Measurements from ENCODE around the gene GJC1.
"Not testable (repeated sequence)": the region's sequence is repeated elsewhere in the genome, so short reads cannot be mapped to it uniquely, and the experiment has no call there.

GJC1 gene

GRCh38 chr17:44763170-44763569 is 66.9 kb downstream of the GJC1 start:
- H3K9me3 ChIP-seq (ENCODE audit: insufficient read depth, low read depth, low read length) = no peaks in the 10 kb centered on the region
- H3K4me3 ChIP-seq (ENCODE audit: low read length) = no peak overlapping the region
- H3K27ac ChIP-seq (ENCODE audit: low read length) = no peak overlapping the region
- no peak overlapping the region for H3K9ac ChIP-seq (ENCODE audit: low read depth, low read length)
- H3K4me1 ChIP-seq (ENCODE audit: insufficient read depth, low read length) = peaks cover 4% of the 10 kb centered on the region; the same call in 1 of the 2 replicates
- H3K27me3 ChIP-seq (ENCODE audit: insufficient read depth, low read length) = peaks cover 36% of the 10 kb centered on the region
- H3K36me3 ChIP-seq (ENCODE audit: insufficient read depth, low read depth, low read length) = no peaks in the 10 kb centered on the region

DNA sequence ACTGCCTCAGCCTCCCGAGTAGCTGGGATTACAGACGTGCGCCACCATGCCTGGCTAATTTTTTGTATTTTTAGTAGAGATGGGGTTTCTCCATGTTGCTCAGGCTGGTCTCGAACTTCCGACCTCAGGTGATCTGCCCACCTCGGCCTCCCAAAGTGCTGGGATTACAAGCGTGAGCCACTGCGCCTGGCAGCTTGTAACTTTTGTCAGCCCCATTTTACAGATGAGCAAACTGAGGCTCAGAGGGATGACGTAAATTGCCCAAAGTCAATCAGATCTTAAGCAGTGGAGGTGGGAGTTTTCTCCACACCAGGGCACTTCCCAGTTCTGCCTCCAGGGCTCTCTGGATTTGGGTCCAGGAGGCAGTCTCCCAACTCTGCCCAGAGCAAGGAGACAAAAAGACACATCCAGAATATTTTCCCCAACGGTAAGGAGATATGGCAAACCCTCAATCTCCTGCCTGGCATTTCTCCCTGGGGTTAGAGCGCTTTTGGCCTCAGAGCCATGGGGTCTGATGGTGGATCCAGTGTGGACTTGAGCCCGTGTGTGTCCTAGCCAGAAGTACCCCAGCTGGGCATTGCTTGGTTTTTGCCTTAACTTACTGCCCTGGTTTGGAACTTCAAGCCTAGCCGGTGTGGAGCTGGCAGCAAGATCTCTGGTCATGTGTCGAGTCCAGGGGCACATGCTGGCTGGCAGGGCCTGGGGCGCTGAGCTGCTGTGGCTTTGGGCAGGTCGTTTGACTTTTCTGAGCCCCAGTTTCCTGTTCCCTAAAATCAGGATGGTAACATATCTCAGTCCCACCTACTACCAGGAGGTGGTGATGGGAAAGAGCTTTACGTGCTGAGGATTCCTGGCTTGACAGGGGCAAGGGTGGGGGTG is 67.9 kb downstream of the GJC1 start:
- H3K27me3 ChIP-seq (ENCODE audit: insufficient read depth, low read length) = peaks cover 46% of the 10 kb centered on the region

DNA sequence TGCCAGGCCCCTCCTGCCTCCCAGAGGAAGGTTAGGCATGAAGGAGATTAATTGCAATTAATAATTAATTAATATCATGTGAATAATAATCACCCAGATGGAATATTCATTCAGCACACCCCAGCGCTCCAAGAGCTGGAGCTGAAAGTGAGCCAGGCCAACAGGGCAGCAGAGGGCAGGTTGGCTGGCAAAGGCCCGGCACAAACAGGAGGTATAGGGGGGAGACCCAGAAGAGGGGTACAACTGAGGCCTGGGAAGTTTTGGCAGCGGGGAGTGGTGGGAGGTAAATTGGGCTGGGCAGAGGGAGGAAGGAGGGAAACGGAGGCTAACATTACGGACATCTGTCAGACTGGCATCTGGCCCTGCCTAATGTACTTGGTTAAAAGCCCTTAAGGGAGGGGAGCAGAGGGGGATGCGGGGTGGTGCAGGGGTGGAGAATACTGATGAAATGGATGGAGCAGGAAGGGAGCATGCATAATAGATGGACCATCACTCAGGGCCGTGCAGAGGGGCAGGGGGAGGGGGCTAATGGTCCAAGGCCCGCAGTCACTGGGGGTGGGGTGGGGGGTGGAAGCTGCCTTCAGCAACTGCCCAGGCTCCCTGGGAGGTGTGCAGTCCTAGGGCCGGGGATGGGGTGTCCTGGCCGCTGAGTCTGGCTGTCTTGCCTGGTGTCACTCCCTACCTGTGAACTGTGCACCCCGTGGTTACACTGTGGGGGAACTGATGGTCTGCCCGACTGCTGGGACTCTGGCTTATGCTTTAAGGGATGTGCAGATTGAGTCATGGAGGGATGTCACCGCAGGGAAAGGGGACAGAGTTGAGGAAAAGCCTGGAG is 69.4 kb downstream of the GJC1 start:
- Histone ChIP-seq H3K27ac (ENCODE audit: low read length) (no peak overlapping the region), H3K36me3 (ENCODE audit: insufficient read depth, low read depth, low read length) (no peaks in the 10 kb centered on the region), H3K4me3 (ENCODE audit: low read length) (no peak overlapping the region), H3K9me3 (ENCODE audit: insufficient read depth, low read depth, low read length) (no peaks in the 10 kb centered on the region), H3K27me3 (ENCODE audit: insufficient read depth, low read length) (peaks cover 50% of the 10 kb centered on the region), H3K9ac (ENCODE audit: low read depth, low read length) (no peak overlapping the region), H3K4me1 (ENCODE audit: insufficient read depth, low read length) (no peaks in the 10 kb centered on the region)

More for the DNA sequence above, 67.9 kb downstream of the GJC1 start:
- Histone ChIP-seq H3K4me1 (ENCODE audit: insufficient read depth, low read length) (no peaks in the 10 kb centered on the region), H3K27ac (ENCODE audit: low read length) (no peak overlapping the region), H3K36me3 (ENCODE audit: insufficient read depth, low read depth, low read length) (no peaks in the 10 kb centered on the region), H3K9ac (ENCODE audit: low read depth, low read length) (no peak overlapping the region), H3K9me3 (ENCODE audit: insufficient read depth, low read depth, low read length) (no peaks in the 10 kb centered on the region), H3K4me3 (ENCODE audit: low read length) (no peak overlapping the region)

- Histone ChIP-seq H3K4me1 (ENCODE audit: insufficient read depth, low read length) (no peaks in the 10 kb centered on the region), H3K4me3 (ENCODE audit: low read length) (no peak overlapping the region), H3K27ac (ENCODE audit: low read length) (no peak overlapping the region), H3K36me3 (ENCODE audit: insufficient read depth, low read depth, low read length) (no peaks in the 10 kb centered on the region), H3K9me3 (ENCODE audit: insufficient read depth, low read depth, low read length) (no peaks in the 10 kb centered on the region), H3K27me3 (ENCODE audit: insufficient read depth, low read length) (peaks cover 50% of the 10 kb centered on the region), H3K9ac (ENCODE audit: low read depth, low read length) (no peak overlapping the region)
Observed at GRCh38 chr17:44759916-44760243, 70.2 kb downstream of the GJC1 start.

- Histone ChIP-seq H3K9ac (ENCODE audit: low read depth, low read length) (no peak overlapping the region), H3K27me3 (ENCODE audit: insufficient read depth, low read length) (peaks cover 50% of the 10 kb centered on the region), H3K36me3 (ENCODE audit: insufficient read depth, low read depth, low read length) (no peaks in the 10 kb centered on the region), H3K9me3 (ENCODE audit: insufficient read depth, low read depth, low read length) (no peaks in the 10 kb centered on the region), H3K27ac (ENCODE audit: low read length) (no peak overlapping the region), H3K4me1 (ENCODE audit: insufficient read depth, low read length) (no peaks in the 10 kb centered on the region), H3K4me3 (ENCODE audit: low read length) (peak overlapping the region; percentile 54)
Observed at GRCh38 chr17:44759086-44759915, 70.8 kb downstream of the GJC1 start.

DNA sequence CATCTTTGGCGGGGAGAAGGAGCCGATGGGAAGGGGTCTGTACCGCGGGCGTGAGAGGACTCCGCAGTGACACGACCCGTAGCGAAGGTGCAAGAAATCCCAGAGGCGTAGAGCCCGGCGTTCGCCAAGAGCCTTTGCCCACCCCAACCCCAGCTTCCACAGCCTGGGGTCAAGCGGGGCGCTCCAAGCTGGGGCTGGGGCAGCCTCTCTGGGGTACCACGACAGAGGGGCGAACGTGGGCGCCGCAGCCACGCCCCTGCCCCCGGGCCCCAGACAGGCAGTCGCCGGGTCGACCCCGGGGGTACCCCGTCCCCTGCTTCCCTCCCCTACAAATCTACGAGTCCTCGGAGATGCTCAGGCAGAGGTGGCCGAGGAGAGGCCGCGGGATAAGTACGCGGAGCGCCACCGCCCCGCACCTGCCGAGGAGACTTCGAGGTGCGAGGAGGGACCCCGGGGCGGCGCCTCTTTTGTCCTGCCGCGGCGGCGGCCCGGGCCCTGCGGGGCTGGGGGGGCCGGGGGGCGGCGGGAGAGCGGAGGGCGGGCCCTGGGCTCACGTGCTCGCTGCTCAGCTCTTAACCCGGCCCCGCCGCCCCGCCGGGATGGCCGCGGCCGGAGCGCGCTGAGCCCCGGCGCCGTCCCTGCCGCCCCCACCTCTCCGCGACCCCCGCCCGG is 71.5 kb downstream of the GJC1 start, which contains the start of gene ADAM11:
Gene ADAM11, plus strand, starts transcription at position 575 of the 672 bp plus-strand sequence. CDS start 212 bp downstream, outside the sequence.
- no peak within 1 kb of the TSS for H3K27ac ChIP-seq (ENCODE audit: low read length)
- H3K4me3 ChIP-seq (ENCODE audit: low read length) = peak within 1 kb of the TSS; percentile 54
- H3K9me3 ChIP-seq (ENCODE audit: insufficient read depth, low read depth, low read length) = no peaks in the 10 kb centered on the region
- no peaks in the 10 kb centered on the region for H3K36me3 ChIP-seq (ENCODE audit: insufficient read depth, low read depth, low read length)
- no peak within 1 kb of the TSS for H3K9ac ChIP-seq (ENCODE audit: low read depth, low read length)
- peaks cover 50% of the 10 kb centered on the region for H3K27me3 ChIP-seq (ENCODE audit: insufficient read depth, low read length)
- H3K4me1 ChIP-seq (ENCODE audit: insufficient read depth, low read length) = no peaks in the 10 kb centered on the region

DNA sequence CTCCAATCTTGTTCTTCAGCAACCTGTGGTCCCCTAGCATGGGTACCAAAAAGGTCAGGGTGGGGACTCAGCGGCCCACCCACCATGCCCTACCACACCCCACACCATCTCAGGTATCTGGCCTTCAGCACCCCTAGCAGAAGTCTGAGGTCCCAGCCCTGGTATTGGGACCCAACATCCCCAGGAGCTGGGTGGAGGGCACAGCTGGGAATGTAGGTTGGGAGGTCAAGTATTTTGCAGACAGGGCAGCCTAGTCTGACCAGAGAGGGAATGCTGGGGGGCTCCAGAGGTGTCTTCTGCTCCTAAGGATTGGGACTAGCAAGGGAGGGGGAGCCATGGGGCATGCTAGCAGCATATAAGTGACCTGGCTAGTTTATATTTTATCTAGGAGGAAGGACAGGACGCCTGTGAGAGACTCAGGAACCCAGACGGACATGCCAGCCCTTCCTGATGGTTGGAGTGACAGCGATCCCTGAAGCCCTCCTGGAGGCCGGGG is 72.1 kb downstream of the GJC1 start:
- H3K4me1 ChIP-seq (ENCODE audit: insufficient read depth, low read length) = no peaks in the 10 kb centered on the region
- H3K4me3 ChIP-seq (ENCODE audit: low read length) = peak overlapping the region; percentile 54
- peaks cover 50% of the 10 kb centered on the region for H3K27me3 ChIP-seq (ENCODE audit: insufficient read depth, low read length)
- H3K9me3 ChIP-seq (ENCODE audit: insufficient read depth, low read depth, low read length) = no peaks in the 10 kb centered on the region
- no peaks in the 10 kb centered on the region for H3K36me3 ChIP-seq (ENCODE audit: insufficient read depth, low read depth, low read length)
- H3K27ac ChIP-seq (ENCODE audit: low read length) = no peak overlapping the region
- no peak overlapping the region for H3K9ac ChIP-seq (ENCODE audit: low read depth, low read length)

- Histone ChIP-seq H3K27me3 (ENCODE audit: insufficient read depth, low read length) (peaks cover 50% of the 10 kb centered on the region), H3K27ac (ENCODE audit: low read length) (no peak overlapping the region), H3K9me3 (ENCODE audit: insufficient read depth, low read depth, low read length) (no peaks in the 10 kb centered on the region)
Observed at GRCh38 chr17:44757045-44757917, 72.8 kb downstream of the GJC1 start.

DNA sequence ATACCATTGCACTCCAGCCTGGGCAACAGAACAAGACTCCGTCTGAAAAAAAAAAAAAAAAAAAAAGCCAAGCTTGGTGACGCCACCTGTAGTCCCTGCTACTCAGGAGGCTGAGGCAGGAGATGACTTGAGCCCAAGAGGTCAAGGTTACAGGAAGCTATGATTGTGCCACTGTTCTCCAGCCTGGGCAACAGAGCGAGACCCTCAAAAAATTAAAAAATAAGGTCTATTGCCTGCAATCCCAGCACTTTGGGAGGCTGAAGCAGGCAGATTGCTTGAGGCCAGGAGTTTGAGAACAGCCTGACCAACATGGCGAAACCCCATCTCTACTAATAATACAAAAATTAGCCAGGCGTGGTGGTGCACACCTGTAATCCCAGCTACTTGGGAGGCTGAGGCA is 74.9 kb downstream of the GJC1 start:
- not testable (repeated sequence) for H3K27ac ChIP-seq (ENCODE audit: low read length); H3K4me3 ChIP-seq (ENCODE audit: low read length); H3K9ac ChIP-seq (ENCODE audit: low read depth, low read length); H3K9me3 ChIP-seq (ENCODE audit: insufficient read depth, low read depth, low read length); H3K4me1 ChIP-seq (ENCODE audit: insufficient read depth, low read length)
- Histone ChIP-seq H3K36me3 (ENCODE audit: insufficient read depth, low read depth, low read length) (peaks cover 10% of the 10 kb centered on the region; the same call in 1 of the 2 replicates), H3K27me3 (ENCODE audit: insufficient read depth, low read length) (peaks cover 36% of the 10 kb centered on the region)

More at GRCh38 chr17:44757045-44757917, 72.8 kb downstream of the GJC1 start:
- Histone ChIP-seq H3K9ac (ENCODE audit: low read depth, low read length) (no peak overlapping the region), H3K4me1 (ENCODE audit: insufficient read depth, low read length) (no peaks in the 10 kb centered on the region), H3K36me3 (ENCODE audit: insufficient read depth, low read depth, low read length) (no peaks in the 10 kb centered on the region), H3K4me3 (ENCODE audit: low read length) (no peak overlapping the region)

GRCh38 chr17:44754276-44754675 is 75.8 kb downstream of the GJC1 start:
- Histone ChIP-seq H3K36me3 (ENCODE audit: insufficient read depth, low read depth, low read length) (peaks cover 13% of the 10 kb centered on the region; the same call in 1 of the 2 replicates), H3K27me3 (ENCODE audit: insufficient read depth, low read length) (peaks cover 27% of the 10 kb centered on the region), H3K9me3 (ENCODE audit: insufficient read depth, low read depth, low read length) (no peaks in the 10 kb centered on the region), H3K4me1 (ENCODE audit: insufficient read depth, low read length) (no peaks in the 10 kb centered on the region), H3K27ac (ENCODE audit: low read length) (no peak overlapping the region), H3K4me3 (ENCODE audit: low read length) (no peak overlapping the region), H3K9ac (ENCODE audit: low read depth, low read length) (no peak overlapping the region)
